Astrocyte of the cerebellum (primary cell): ENCODE results near the gene NTMT1.

Experiments used
- DNase-seq: peaks from one replicate; pipeline ENCODE4 v3.0.0-alpha.2; 2011; ENCODE audit warnings: low read depth
- H3K4me3 ChIP-seq: 2 replicates; pipeline ENCODE4 v1.5.1; 2011; ENCODE audit warnings: mild to moderate bottlenecking, low read depth, low read length, moderate library complexity
- in situ Hi-C: cut with HindIII; loops from 2 replicates; pipeline ENCODE4 v1.10.0; 2017; ENCODE audit warnings: low sequenced_read_pairs
- TF ChIP-seq, protein P1 (sequence below): IDR thresholded peaks from 2 replicates; pipeline ENCODE4 v1.5.1; 2012; ENCODE audit warnings: low read length, low read depth, moderate library complexity, mild to moderate bottlenecking; ENCODE audit errors: missing control alignments

Gene NTMT1

DNA sequence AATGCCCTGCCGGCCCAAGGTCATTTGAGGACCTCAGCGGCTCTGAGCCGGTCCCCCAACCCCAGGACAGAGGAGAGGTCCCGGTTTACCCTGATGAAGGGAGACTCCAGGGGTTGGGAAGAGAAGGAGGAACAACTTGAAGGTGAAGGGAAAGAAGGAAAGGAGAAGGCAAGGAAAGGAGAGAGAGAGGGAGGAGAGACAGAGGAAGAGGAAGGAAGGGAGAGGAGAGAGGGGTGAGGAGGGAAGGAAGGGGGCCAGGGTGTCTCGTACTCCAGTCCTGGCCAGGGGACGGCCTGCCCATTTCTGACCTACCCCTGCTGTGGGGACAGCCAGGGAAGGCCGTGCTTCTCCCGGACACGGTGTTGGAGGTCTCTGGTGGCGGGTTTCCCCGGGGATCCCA, 41.4 kb downstream of the NTMT1 start:
- TF ChIP-seq, protein P1, sequence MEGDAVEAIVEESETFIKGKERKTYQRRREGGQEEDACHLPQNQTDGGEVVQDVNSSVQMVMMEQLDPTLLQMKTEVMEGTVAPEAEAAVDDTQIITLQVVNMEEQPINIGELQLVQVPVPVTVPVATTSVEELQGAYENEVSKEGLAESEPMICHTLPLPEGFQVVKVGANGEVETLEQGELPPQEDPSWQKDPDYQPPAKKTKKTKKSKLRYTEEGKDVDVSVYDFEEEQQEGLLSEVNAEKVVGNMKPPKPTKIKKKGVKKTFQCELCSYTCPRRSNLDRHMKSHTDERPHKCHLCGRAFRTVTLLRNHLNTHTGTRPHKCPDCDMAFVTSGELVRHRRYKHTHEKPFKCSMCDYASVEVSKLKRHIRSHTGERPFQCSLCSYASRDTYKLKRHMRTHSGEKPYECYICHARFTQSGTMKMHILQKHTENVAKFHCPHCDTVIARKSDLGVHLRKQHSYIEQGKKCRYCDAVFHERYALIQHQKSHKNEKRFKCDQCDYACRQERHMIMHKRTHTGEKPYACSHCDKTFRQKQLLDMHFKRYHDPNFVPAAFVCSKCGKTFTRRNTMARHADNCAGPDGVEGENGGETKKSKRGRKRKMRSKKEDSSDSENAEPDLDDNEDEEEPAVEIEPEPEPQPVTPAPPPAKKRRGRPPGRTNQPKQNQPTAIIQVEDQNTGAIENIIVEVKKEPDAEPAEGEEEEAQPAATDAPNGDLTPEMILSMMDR = no peak
- H3K4me3 ChIP-seq = no peak overlapping the region
- DNase-seq = no peak
- in situ Hi-C loops = no loop called here

DNA sequence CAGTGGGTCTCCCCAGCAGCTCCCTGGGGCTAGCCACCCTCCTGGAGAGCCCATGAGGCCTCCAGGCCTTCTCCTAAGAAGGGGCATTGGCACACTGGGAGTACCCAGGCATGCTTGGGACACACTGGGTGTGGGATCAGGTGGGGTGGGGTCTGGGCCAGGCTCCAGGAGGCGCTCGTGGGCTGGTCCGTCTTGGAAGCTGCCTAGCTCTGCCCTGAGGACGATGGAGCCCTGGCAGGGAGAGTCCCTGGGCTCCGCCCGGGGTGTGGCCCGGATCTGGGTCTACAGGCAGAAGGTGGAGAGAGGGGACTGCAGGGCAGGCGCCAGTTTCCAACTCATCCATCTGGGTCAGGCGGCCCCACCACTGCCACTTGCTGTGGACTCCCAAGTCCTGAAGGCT, 41.9 kb downstream of the NTMT1 start:
- no peak for DNase-seq
- TF ChIP-seq, protein P1 = no peak
- no peak overlapping the region for H3K4me3 ChIP-seq
- in situ Hi-C loops = no loop called here

DNA sequence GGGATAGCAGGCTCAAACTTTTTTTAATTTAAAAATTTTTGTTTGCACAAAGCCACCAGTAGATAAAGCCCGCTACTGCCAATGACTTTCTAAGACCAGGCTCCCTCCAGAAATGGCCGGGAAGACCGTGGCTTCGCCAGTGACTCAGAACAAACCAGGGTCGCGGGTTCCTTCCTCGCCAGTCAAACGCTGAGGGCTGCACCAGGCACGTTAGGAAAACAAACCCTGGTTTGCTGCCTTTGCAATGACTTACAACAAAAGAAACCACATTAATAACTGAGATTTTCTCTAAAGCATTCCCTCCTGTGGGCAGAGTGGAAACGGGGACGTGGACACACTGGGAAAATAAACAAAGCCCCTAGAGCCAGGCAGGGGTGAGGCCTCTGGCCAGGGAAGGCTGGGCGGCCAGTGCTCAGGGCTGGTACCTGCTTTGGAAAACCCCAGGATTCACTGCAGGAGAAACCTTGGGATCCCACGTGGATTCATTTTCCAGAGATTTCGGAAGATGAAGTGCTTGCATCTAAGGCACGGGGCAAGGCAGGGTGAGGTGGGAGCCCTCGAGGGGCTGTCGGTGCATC, 43.3 kb downstream of the NTMT1 start:
- in situ Hi-C loops = no loop called here
- TF ChIP-seq, protein P1 = no peak
- DNase-seq = peak; percentile 79
- H3K4me3 ChIP-seq = no peak overlapping the region

DNA sequence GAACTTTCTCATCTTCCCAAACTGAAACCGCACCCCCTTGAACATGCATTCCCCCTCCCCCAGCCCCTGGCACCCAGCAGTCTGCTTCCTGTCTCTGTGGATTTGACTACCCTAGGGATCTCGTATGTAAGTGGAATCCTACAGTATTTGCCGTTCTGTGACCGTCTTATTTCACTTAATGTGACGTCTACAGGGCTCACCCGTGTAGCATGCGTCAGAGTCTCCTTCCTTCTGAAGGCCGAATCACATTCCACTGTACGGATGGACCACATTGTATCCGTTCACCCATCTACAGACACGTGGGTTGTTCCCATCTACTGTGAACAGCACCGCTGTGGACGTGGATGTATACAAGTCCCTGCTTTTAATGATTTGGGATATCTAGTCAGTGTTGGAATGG, 44.0 kb downstream of the NTMT1 start:
- TF ChIP-seq, protein P1 = no peak
- no peak for DNase-seq
- in situ Hi-C loops = loop anchor here (10.0 kb wide), 1 partner anchor 55 kb away; no protein-coding TSS in a partner anchor
- H3K4me3 ChIP-seq = no peak overlapping the region

DNA sequence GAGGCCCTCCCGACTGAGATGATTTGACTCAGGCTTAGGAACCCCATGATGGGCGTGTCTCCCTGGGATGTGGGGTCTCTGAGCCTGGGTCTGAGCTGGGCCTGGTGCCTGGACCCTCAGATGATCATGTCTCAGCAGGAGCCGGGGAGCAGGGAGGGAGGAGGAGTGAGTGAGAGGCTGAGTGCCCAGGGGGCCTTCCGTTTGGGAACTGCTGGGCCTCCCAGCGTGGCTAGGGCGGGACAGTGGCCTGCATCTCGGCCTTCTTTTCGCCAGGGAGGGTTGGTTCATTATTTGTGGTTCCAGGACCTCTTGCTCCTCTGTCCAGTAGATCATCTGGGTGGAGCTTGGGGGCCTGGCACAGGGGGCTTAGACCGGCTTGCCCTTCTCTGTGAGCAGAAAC, 45.1 kb downstream of the NTMT1 start:
- TF ChIP-seq, protein P1 = no peak
- in situ Hi-C loops = loop anchor here (10.0 kb wide), 1 partner anchor 54 kb away; no protein-coding TSS in a partner anchor
- DNase-seq = no peak
- no peak overlapping the region for H3K4me3 ChIP-seq

DNA sequence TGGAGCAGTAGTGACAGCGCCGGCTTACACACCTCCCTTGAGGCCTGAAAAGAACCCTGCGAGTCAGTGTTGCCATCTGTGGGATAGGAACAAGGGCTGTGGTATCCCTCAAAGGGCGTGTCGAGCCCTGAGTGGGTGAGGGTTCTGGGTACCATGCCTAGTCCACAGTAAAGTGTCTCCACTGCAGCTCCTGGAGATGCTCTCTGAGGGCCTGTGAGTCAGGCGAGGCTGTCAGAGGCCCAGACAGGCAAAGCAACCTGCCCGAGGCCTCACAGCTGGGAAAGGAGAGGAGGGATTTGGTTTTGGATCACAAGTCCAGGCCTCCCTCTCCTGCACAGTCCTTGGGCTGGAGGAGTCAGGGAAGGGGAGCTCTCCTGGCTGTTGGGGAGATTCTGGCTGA, 45.6 kb downstream of the NTMT1 start:
- TF ChIP-seq, protein P1 = no peak
- DNase-seq = no peak
- in situ Hi-C loops = loop anchor here (10.0 kb wide), 1 partner anchor 53 kb away; no protein-coding TSS in a partner anchor
- no peak overlapping the region for H3K4me3 ChIP-seq

DNA sequence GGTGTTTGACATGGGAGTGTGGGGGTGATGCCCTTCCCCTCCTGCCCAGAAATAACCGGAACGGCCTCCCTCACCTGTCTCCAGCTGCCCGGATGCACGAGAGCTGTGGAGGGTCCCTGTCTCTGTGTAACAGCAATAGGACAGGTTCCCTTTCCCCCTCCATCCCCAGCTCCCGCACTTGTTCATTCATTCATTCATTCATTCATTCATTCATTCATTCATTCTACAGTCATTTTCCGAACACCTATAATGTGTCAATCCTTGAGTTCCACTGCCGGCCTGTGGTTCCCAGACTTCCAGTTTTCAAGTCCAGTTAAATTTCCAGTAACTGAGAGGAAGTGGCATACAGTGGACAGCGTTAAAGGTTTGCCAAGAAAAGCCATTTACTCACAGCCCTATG, 46.7 kb downstream of the NTMT1 start:
- no peak for DNase-seq
- TF ChIP-seq, protein P1 = no peak
- in situ Hi-C loops = loop anchor here (10.0 kb wide), 1 partner anchor 52 kb away; no protein-coding TSS in a partner anchor
- H3K4me3 ChIP-seq = no peak overlapping the region
